ENCODE data around the gene NGF. TPM values are rescaled to one million over a fixed set of nuclear protein-coding genes. Genes with fewer than 3 reads are reported as not detected.

Gene NGF
- total RNA-seq, 5 donors from 2014 or later (not counting 1 experiment from before 2014, with no cell fraction given) = not detected

- no peaks in the 10 kb centered on the region for H3K4me1 ChIP-seq (ENCODE audit: control insufficient read depth in 1 of 2, extremely low read depth in 1 of 2, insufficient read depth in 2 of 2, low read length in 2 of 2)
- H3K27ac ChIP-seq (ENCODE audit: low read length) = no peak overlapping the region
- no peaks in the 10 kb centered on the region for H3K36me3 ChIP-seq (ENCODE audit: control insufficient read depth in 2 of 2, extremely low read depth in 1 of 2, insufficient read depth in 1 of 2, low read length in 1 of 2)
- WGBS (ENCODE audit: insufficient coverage) = 29% methylated on average over 1 of the region's 2 CpGs
- Mint-ChIP-seq H3K9me3 (no peaks in the 10 kb centered on the region), H3K27me3 (peaks cover 13 to 30% of the 10 kb centered on the region in 2 donors), H3K36me3 (no peaks in the 10 kb centered on the region), H3K27ac (no peak overlapping the region), H3K4me1 (no peaks in the 10 kb centered on the region), H3K4me3 (no peak overlapping the region)
- no peak for DNase-seq
- H3K27me3 ChIP-seq (replicated peaks in 1 of 2; ENCODE audit: control insufficient read depth in 2 of 2, extremely low read depth in 1 of 2, insufficient read depth in 2 of 2, low read length in 1 of 2) = peaks cover 0 to 2% of the 10 kb centered on the region in 2 experiments
- ChIA-PET CTCF (interaction anchor here in 1 of 2 donors (0.6 kb wide), 1 partner anchor 55 kb away, joined by 3 read pairs; no protein-coding TSS in a partner anchor), POLR2A (no interaction called here)
- no peak for ATAC-seq (replicated peaks in 1 of 4)
- H3K4me3 ChIP-seq (ENCODE audit: control insufficient read depth in 1 of 2, extremely low read depth in 1 of 2, low read length in 1 of 2) = no peak overlapping the region
- no peaks in the 10 kb centered on the region for H3K9me3 ChIP-seq
These were observed 14.6 kb downstream of the NGF start for GRCh38 chr1:115323366-115324004.

- no peaks in the 10 kb centered on the region for H3K36me3 Mint-ChIP-seq
- ATAC-seq (replicated peaks in 1 of 4) (no peak), DNase-seq (no peak)
- Histone ChIP-seq H3K4me1 (ENCODE audit: control insufficient read depth in 1 of 2, extremely low read depth in 1 of 2, insufficient read depth in 2 of 2, low read length in 2 of 2) (no peaks in the 10 kb centered on the region), H3K27ac (ENCODE audit: low read length) (no peak overlapping the region), H3K4me3 (ENCODE audit: control insufficient read depth in 1 of 2, extremely low read depth in 1 of 2, low read length in 1 of 2) (no peak overlapping the region), H3K36me3 (ENCODE audit: control insufficient read depth in 2 of 2, extremely low read depth in 1 of 2, insufficient read depth in 1 of 2, low read length in 1 of 2) (no peaks in the 10 kb centered on the region), H3K9me3 (no peaks in the 10 kb centered on the region), H3K27me3 (replicated peaks in 1 of 2; ENCODE audit: control insufficient read depth in 2 of 2, extremely low read depth in 1 of 2, insufficient read depth in 2 of 2, low read length in 1 of 2) (peaks cover 0 to 8% of the 10 kb centered on the region in 2 experiments)
- H3K4me3 Mint-ChIP-seq = no peak overlapping the region
- CTCF ChIA-PET = no interaction called here
- H3K27me3 Mint-ChIP-seq = peaks cover 9 to 36% of the 10 kb centered on the region in 2 donors
- H3K4me1 Mint-ChIP-seq = no peaks in the 10 kb centered on the region
- no peaks in the 10 kb centered on the region for H3K9me3 Mint-ChIP-seq
- POLR2A ChIA-PET = no interaction called here
- no peak overlapping the region for H3K27ac Mint-ChIP-seq
- WGBS (ENCODE audit: insufficient coverage) = no CpG with 5 or more reads among the region's 3 CpGs
These were observed 15.4 kb downstream of the NGF start for GRCh38 chr1:115322631-115323030.

DNA sequence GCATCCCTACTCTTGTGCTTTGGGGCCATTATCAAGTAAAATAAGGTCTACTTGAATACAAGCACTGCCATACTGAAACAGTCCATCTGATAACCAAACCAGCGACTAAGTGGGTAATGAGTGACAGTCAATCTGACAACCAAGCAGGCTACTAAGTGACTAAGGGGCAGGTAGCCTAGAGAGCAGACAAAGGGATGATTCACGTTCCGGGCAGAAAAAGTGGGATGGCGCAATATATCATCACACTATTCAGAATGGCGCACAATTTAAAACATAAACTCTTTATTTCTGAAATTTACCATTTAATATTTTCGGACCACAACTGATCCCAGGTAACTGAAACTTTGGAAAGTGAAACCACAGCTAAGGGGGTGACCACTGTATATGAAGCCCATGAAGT, 17.7 kb downstream of the NGF start:
- WGBS (ENCODE audit: insufficient coverage) = 80% methylated on average over 1 of the region's 6 CpGs
- ChIA-PET POLR2A (no interaction called here), CTCF (interaction anchor here in 1 of 2 donors (0.6 kb wide), 1 partner anchor 781 kb away, joined by 3 read pairs; no protein-coding TSS in a partner anchor)
- no peak overlapping the region for H3K27ac ChIP-seq (ENCODE audit: low read length)
- no peak overlapping the region for H3K27ac Mint-ChIP-seq
- no peak for DNase-seq
- H3K4me1 Mint-ChIP-seq = no peaks in the 10 kb centered on the region
- ATAC-seq (replicated peaks in 1 of 4) = no peak
- peaks cover 0 to 8% of the 10 kb centered on the region in 2 experiments for H3K27me3 ChIP-seq (replicated peaks in 1 of 2; ENCODE audit: control insufficient read depth in 2 of 2, extremely low read depth in 1 of 2, insufficient read depth in 2 of 2, low read length in 1 of 2)
- H3K36me3 ChIP-seq (ENCODE audit: control insufficient read depth in 2 of 2, extremely low read depth in 1 of 2, insufficient read depth in 1 of 2, low read length in 1 of 2) = no peaks in the 10 kb centered on the region
- no peaks in the 10 kb centered on the region for H3K36me3 Mint-ChIP-seq
- no peaks in the 10 kb centered on the region for H3K4me1 ChIP-seq (ENCODE audit: control insufficient read depth in 1 of 2, extremely low read depth in 1 of 2, insufficient read depth in 2 of 2, low read length in 2 of 2)
- H3K4me3 Mint-ChIP-seq = no peak overlapping the region
- H3K9me3 Mint-ChIP-seq = no peaks in the 10 kb centered on the region
- H3K9me3 ChIP-seq = no peaks in the 10 kb centered on the region
- H3K4me3 ChIP-seq (ENCODE audit: control insufficient read depth in 1 of 2, extremely low read depth in 1 of 2, low read length in 1 of 2) = no peak overlapping the region
- H3K27me3 Mint-ChIP-seq = peaks cover 2 to 29% of the 10 kb centered on the region in 2 donors

DNA sequence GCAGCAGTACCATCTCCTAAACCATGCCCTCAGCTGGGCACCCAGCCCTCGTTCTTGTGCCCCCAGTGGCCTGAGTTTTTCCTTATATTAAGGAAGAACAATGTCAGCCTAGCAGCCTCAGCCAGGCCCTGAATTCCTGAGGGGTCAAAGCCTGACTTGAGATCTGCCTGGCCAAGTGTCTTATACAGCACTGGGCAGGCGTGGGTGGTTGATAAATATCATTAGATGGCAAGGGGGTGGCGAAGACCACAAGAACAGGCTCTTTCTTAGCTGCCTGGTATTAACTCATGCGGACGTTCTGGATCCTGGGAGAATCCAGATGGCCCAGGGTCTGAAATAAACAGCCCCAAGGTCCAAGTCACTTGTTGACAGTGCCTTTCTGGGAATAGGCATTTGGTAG, 18.3 kb downstream of the NGF start:
- Histone ChIP-seq H3K27me3 (replicated peaks in 1 of 2; ENCODE audit: control insufficient read depth in 2 of 2, extremely low read depth in 1 of 2, insufficient read depth in 2 of 2, low read length in 1 of 2) (peaks cover 0 to 8% of the 10 kb centered on the region in 2 experiments), H3K4me1 (ENCODE audit: control insufficient read depth in 1 of 2, extremely low read depth in 1 of 2, insufficient read depth in 2 of 2, low read length in 2 of 2) (no peaks in the 10 kb centered on the region), H3K27ac (ENCODE audit: low read length) (no peak overlapping the region), H3K36me3 (ENCODE audit: control insufficient read depth in 2 of 2, extremely low read depth in 1 of 2, insufficient read depth in 1 of 2, low read length in 1 of 2) (no peaks in the 10 kb centered on the region), H3K4me3 (ENCODE audit: control insufficient read depth in 1 of 2, extremely low read depth in 1 of 2, low read length in 1 of 2) (no peak overlapping the region), H3K9me3 (no peaks in the 10 kb centered on the region)
- no peak overlapping the region for H3K27ac Mint-ChIP-seq
- peaks cover 2 to 35% of the 10 kb centered on the region in 2 donors for H3K27me3 Mint-ChIP-seq
- no peaks in the 10 kb centered on the region for H3K4me1 Mint-ChIP-seq
- DNase-seq (no peak), ATAC-seq (replicated peaks in 1 of 4) (no peak)
- ChIA-PET CTCF (no interaction called here), POLR2A (no interaction called here)
- no peak overlapping the region for H3K4me3 Mint-ChIP-seq
- 23% methylated on average over 3 of the region's 5 CpGs for WGBS (ENCODE audit: insufficient coverage)
- H3K36me3 Mint-ChIP-seq = no peaks in the 10 kb centered on the region
- no peaks in the 10 kb centered on the region for H3K9me3 Mint-ChIP-seq

DNA sequence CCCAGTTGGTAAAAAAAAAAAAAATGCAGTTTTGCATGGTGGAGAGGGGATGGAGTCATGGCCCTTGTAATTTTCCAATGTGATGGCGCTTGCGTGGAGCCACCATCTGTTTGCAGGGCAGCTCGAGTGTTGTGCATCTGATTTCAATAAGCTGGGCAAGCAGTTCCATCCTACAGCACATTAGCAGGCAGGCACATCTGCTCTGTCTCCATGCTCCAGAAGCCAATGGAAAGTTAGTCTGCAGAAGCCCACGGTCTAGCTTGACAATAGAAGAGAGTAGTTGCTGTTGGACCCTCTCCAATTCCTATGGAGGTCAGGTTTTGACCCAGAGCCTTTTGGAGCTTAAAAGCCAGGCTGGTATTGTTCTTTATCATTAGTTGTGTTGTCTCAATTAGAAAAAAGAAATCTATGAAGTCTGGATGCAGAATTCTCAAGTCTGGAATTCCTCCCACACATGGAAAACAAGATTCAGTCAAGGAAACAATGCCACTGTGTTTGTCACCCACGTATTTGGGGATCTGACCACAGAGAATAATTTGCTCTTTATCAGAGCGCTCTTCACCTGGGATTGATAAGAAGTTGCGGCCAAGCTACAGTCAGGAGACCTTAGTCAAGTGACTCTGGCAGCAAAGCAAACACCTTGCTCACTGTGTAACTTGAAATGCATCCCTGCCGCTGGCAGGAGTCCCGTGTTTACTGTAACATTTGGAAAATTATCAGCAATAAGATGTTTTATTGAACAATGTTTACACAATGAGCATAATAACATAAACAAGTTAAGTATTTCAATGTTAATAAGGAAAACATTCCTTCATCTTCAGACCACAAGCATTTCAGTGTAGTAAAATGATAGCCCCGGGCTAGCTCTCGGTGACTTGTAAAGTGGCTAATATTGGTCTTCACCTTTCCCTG, 20.7 kb downstream of the NGF start:
- H3K9me3 ChIP-seq = no peaks in the 10 kb centered on the region
- 75% methylated on average over 5 of the region's 11 CpGs for WGBS (ENCODE audit: insufficient coverage)
- H3K36me3 ChIP-seq (ENCODE audit: control insufficient read depth in 2 of 2, extremely low read depth in 1 of 2, insufficient read depth in 1 of 2, low read length in 1 of 2) = no peaks in the 10 kb centered on the region
- no peak overlapping the region for H3K27ac ChIP-seq (ENCODE audit: low read length)
- peaks cover 0 to 6% of the 10 kb centered on the region in 2 experiments for H3K27me3 ChIP-seq (replicated peaks in 1 of 2; ENCODE audit: control insufficient read depth in 2 of 2, extremely low read depth in 1 of 2, insufficient read depth in 2 of 2, low read length in 1 of 2)
- Mint-ChIP-seq H3K9me3 (no peaks in the 10 kb centered on the region), H3K4me3 (no peak overlapping the region), H3K4me1 (no peaks in the 10 kb centered on the region), H3K36me3 (no peaks in the 10 kb centered on the region), H3K27ac (no peak overlapping the region), H3K27me3 (peaks cover 2 to 28% of the 10 kb centered on the region in 2 donors)
- ATAC-seq (replicated peaks in 1 of 4) (no peak), DNase-seq (no peak)
- H3K4me3 ChIP-seq (ENCODE audit: control insufficient read depth in 1 of 2, extremely low read depth in 1 of 2, low read length in 1 of 2) = no peak overlapping the region
- no peaks in the 10 kb centered on the region for H3K4me1 ChIP-seq (ENCODE audit: control insufficient read depth in 1 of 2, extremely low read depth in 1 of 2, insufficient read depth in 2 of 2, low read length in 2 of 2)
- ChIA-PET CTCF (interaction anchor here in 1 of 2 donors (0.5 kb wide), 1 partner anchor 59 kb away, joined by 3 read pairs; no protein-coding TSS in a partner anchor), POLR2A (no interaction called here)

DNA sequence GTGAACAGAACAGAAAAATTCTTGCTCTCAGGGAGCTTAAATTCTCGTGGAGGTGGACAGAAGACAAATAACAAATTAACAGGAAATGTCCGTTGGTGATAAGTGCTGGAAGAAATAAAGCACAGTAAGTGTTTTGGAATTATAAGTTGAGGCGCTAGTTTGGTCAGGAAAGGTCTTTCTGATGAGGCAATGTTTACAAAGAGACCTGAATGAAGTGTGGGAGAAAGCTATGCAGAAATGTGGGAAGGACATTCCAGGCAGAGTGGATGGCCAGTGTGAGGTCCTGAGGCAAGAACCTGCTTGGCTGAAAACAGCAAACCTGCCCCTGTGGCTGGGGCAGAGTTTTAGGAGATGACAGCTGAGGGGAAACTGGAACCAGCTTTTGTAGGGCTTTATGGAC, 23.3 kb downstream of the NGF start:
- POLR2A ChIA-PET = no interaction called here
- H3K4me1 Mint-ChIP-seq = no peaks in the 10 kb centered on the region
- no peaks in the 10 kb centered on the region for H3K4me1 ChIP-seq (ENCODE audit: control insufficient read depth in 1 of 2, extremely low read depth in 1 of 2, insufficient read depth in 2 of 2, low read length in 2 of 2)
- H3K9me3 ChIP-seq = no peaks in the 10 kb centered on the region
- CTCF ChIA-PET = no interaction called here
- H3K27ac ChIP-seq (ENCODE audit: low read length) = no peak overlapping the region
- ATAC-seq (replicated peaks in 1 of 4) = no peak
- H3K27me3 ChIP-seq (replicated peaks in 1 of 2; ENCODE audit: control insufficient read depth in 2 of 2, extremely low read depth in 1 of 2, insufficient read depth in 2 of 2, low read length in 1 of 2) = peaks cover 0 to 6% of the 10 kb centered on the region in 2 experiments
- WGBS (ENCODE audit: insufficient coverage) = 60% methylated on average over 3 of the region's 3 CpGs
- H3K4me3 Mint-ChIP-seq = no peak overlapping the region
- no peak overlapping the region for H3K27ac Mint-ChIP-seq
- H3K4me3 ChIP-seq (ENCODE audit: control insufficient read depth in 1 of 2, extremely low read depth in 1 of 2, low read length in 1 of 2) = no peak overlapping the region
- no peak for DNase-seq
- H3K36me3 ChIP-seq (ENCODE audit: control insufficient read depth in 2 of 2, extremely low read depth in 1 of 2, insufficient read depth in 1 of 2, low read length in 1 of 2) = no peaks in the 10 kb centered on the region
- no peaks in the 10 kb centered on the region for H3K9me3 Mint-ChIP-seq
- H3K27me3 Mint-ChIP-seq = peaks cover 2 to 30% of the 10 kb centered on the region in 2 donors
- no peaks in the 10 kb centered on the region for H3K36me3 Mint-ChIP-seq
